ENCODE data around the gene RELN.

The RELN gene

GRCh38 chr7:103810112-103810744, 179.2 kb downstream of the RELN start:
- no peak for TF ChIP-seq CTCF (IDR thresholded peaks at IDR 0.05)
- DNase-seq (ENCODE audit: low spot score): no peak
- no peak overlapping the region for H3K27ac ChIP-seq
- no peak overlapping the region for H3K4me3 ChIP-seq

GRCh38 chr7:103809229-103809994, 180.0 kb downstream of the RELN start:
- Histone ChIP-seq H3K27ac (no peak overlapping the region), H3K4me3 (no peak overlapping the region)
- DNase-seq (ENCODE audit: low spot score): no peak
- no peak for TF ChIP-seq CTCF (IDR thresholded peaks at IDR 0.05)

GRCh38 chr7:103805346-103805745, 184.1 kb downstream of the RELN start:
- TF ChIP-seq CTCF (IDR thresholded peaks at IDR 0.05): no peak
- Histone ChIP-seq H3K27ac (no peak overlapping the region), H3K4me3 (no peak overlapping the region)
- DNase-seq (ENCODE audit: low spot score): no peak

- Histone ChIP-seq H3K27ac (no peak overlapping the region), H3K4me3 (no peak overlapping the region)
- no peak for TF ChIP-seq CTCF (IDR thresholded peaks at IDR 0.05)
- no peak for DNase-seq (ENCODE audit: low spot score)
Observed at GRCh38 chr7:103803631-103804030, 185.8 kb downstream of the RELN start.

GRCh38 chr7:103799298-103799697, 190.2 kb downstream of the RELN start:
- no peak overlapping the region for H3K4me3 ChIP-seq
- DNase-seq (ENCODE audit: low spot score): no peak
- TF ChIP-seq CTCF (IDR thresholded peaks at IDR 0.05): no peak
- no peak overlapping the region for H3K27ac ChIP-seq

GRCh38 chr7:103797647-103798307, 191.7 kb downstream of the RELN start:
- no peak for TF ChIP-seq CTCF (IDR thresholded peaks at IDR 0.05)
- no peak overlapping the region for H3K27ac ChIP-seq
- H3K4me3 ChIP-seq: no peak overlapping the region
- DNase-seq (ENCODE audit: low spot score): no peak
